VCaP (cell line): ENCODE measurements around the gene COX6B1.

Experiments used
- H3K27ac ChIP-seq: fragments of 450-650 bp; 2 replicates; pipeline ENCODE4 v1.5.1; 2017
- CTCF ChIP-seq: fragments of 450-650 bp; conservative IDR thresholded peaks from 2 replicates; pipeline ENCODE4 v1.5.1; 2017; ENCODE audit warnings: mild to moderate bottlenecking, moderate library complexity

Gene COX6B1

GRCh38 chr19:35693422-35693821, 45.3 kb downstream of the COX6B1 start:
- H3K27ac ChIP-seq, result no peak overlapping the region; the same call in 1 of the 2 replicates
- no peak for TF ChIP-seq CTCF

DNA sequence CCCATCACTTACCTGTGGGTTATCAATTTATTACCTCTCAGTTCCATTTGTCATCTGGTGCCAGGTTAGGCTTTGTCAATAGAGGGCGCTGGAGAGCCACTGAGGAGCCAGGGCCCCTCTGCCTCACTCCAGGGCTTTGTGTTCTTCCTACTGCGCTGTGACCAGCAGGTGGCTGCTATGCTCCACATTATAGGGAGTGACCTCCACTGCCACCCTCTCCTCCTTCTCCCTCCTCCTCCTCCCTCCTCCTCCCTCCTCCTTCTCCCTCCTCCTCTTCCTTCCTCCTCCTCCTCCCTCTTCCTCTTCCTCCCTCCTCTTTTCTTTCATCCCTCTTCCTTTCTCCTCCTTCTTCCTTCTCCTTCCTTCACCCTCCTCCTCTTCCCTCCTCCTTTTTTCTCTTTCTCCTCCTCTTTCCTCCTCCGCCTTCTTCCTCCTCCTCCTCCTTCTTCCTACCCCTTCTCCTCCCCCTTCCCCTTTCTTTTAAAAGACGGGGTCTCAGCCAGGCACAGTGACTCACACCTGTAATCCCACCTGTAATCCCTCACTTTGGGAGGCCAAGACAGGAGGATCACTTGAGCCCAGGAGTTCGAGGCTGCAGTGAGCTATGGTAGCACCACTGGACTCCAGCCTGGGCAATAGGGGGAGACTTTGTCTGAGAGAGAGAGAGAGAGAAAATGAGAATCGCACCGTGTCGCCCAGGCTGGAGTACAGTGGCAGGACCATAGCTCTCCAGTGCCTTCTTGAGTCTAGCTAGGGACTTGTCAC, 45.9 kb downstream of the COX6B1 start:
- TF ChIP-seq CTCF, result peak; percentile 99
- H3K27ac ChIP-seq, result peak overlapping the region; percentile 38; the same call in 1 of the 2 replicates

- no peak for TF ChIP-seq CTCF
- H3K27ac ChIP-seq, result no peak overlapping the region
Measured at GRCh38 chr19:35695895-35696422, 47.8 kb downstream of the COX6B1 start.

- TF ChIP-seq CTCF, result no peak
- no peak overlapping the region for H3K27ac ChIP-seq
Measured at GRCh38 chr19:35696835-35697234, 48.7 kb downstream of the COX6B1 start.

- H3K27ac ChIP-seq, result peak overlapping the region; percentile 76
- no peak for TF ChIP-seq CTCF
Measured at GRCh38 chr19:35702223-35703012, 54.3 kb downstream of the COX6B1 start.

DNA sequence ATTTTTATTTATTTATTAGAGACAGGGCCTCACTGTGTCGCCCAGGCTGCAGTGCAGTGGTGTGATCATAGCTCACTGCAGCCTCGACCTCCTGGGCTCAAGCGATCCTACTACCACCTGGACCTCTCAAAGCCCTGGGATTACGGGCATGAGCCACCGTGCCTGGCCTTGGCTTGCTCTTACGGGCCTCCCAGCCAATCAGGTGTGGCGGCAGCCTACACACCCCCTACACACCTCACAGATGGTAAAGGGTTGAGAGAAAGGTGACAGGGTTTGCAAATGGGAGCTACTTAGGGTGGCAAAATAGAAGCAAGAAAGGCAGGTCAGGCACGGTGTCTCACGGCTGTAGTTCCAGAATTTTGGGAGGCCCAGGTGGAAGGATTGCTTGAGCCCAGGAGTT, 55.2 kb downstream of the COX6B1 start:
- peak overlapping the region; percentile 76 for H3K27ac ChIP-seq
- TF ChIP-seq CTCF, result no peak

- no peak for TF ChIP-seq CTCF
- H3K27ac ChIP-seq, result peak within 1 kb of the TSS; percentile 76; the same call in 1 of the 2 replicates
Measured at GRCh38 chr19:35704218-35704617, 56.1 kb downstream of the COX6B1 start, which contains the start of gene ZBTB32. TSS of gene ZBTB32 (plus strand) at chr19:35704558. CDS start at chr19:35714627, 10,069 bp downstream.
